HEK293 (cell line): ENCODE measurements around the gene SKOR2.

Experiments
- CTCF ChIA-PET: fragments of 350-600 bp; formaldehyde crosslinking; extraction: SDS; loops from one replicate; lab custom pipeline; 2021; ENCODE audit warnings: antibody characterized with exemption; lab: Yijun Ruan, JAX
- POLR2A ChIA-PET: fragments of 300-600 bp; formaldehyde crosslinking; extraction: SDS; loops from one replicate; lab custom pipeline; 2020; ENCODE audit warnings: antibody characterized with exemption, inconsistent platforms; lab: Yijun Ruan, JAX
- H3K27ac ChIP-seq: fragments of 200-500 bp; sonication (Bioruptor generic); 2 replicates; pipeline ENCODE4 v1.5.1; 2014; ENCODE audit warnings: low read depth, low read length, control low read depth, inconsistent platforms; ENCODE audit errors: extremely low read depth
- H3K36me3 ChIP-seq, 2 experiments: fragments of 200-500 bp in 1 of 2; sonication (Bioruptor generic) in 1 of 2; 1 replicate in 1 of 2; 2 replicates in 1 of 2; pipeline ENCODE4 v1.5.1; 2014 to 2017; ENCODE audit warnings: inconsistent platforms in 2 of 2, low read length in 2 of 2; ENCODE audit not compliant: control insufficient read depth in 2 of 2, insufficient read depth in 1 of 2
- H3K4me1 ChIP-seq: fragments of 200-500 bp; sonication (Bioruptor generic); 2 replicates; pipeline ENCODE4 v1.5.1; 2014; ENCODE audit warnings: mild to moderate bottlenecking, low read length, inconsistent platforms; ENCODE audit not compliant: control insufficient read depth, insufficient read depth
- H3K4me3 ChIP-seq: 2 replicates; pipeline ENCODE4 v1.5.1; 2011; ENCODE audit warnings: low read depth, mild to moderate bottlenecking, control low read depth, low read length, moderate library complexity
- H3K9me3 ChIP-seq: fragments of 200-500 bp; sonication (Bioruptor generic); 2 replicates; pipeline ENCODE4 v1.5.1; 2014; ENCODE audit warnings: low read depth, low read length, inconsistent platforms; ENCODE audit not compliant: control insufficient read depth, insufficient read depth
- BCL11B ChIP-seq: fragments of 450-650 bp; formaldehyde crosslinking; IDR thresholded peaks from 2 replicates; pipeline ENCODE4 v1.5.1; 2016; ENCODE audit warnings: low read depth, missing biosample characterization, missing genetic modification characterization
- EGR2 ChIP-seq: fragments of 450-650 bp; formaldehyde crosslinking; IDR thresholded peaks from 2 replicates; pipeline ENCODE4 v1.5.1; 2016; ENCODE audit warnings: low read depth, missing biosample characterization, missing genetic modification characterization
- OSR2 ChIP-seq: fragments of 450-650 bp; formaldehyde crosslinking; IDR thresholded peaks from 2 replicates; pipeline ENCODE4 v1.5.1; 2016; ENCODE audit warnings: missing biosample characterization, missing genetic modification characterization
- REST ChIP-seq: fragments of 450-650 bp; formaldehyde crosslinking; IDR thresholded peaks from 2 replicates; pipeline ENCODE4 v1.5.1; 2016; ENCODE audit warnings: missing biosample characterization, missing genetic modification characterization
- ZBTB10 ChIP-seq: fragments of 450-650 bp; formaldehyde crosslinking; IDR thresholded peaks from 2 replicates; pipeline ENCODE4 v1.5.1; 2016; ENCODE audit warnings: missing biosample characterization, missing genetic modification characterization
- ZBTB21 ChIP-seq: fragments of 450-650 bp; formaldehyde crosslinking; IDR thresholded peaks from 2 replicates; pipeline ENCODE4 v1.5.1; 2017; ENCODE audit warnings: missing biosample characterization, missing genetic modification characterization
- ZFP41 ChIP-seq: fragments of 450-650 bp; formaldehyde crosslinking; IDR thresholded peaks from 2 replicates; pipeline ENCODE4 v1.5.1; 2016; ENCODE audit warnings: missing biosample characterization, missing genetic modification characterization, borderline replicate concordance
- ZNF114 ChIP-seq: fragments of 450-650 bp; formaldehyde crosslinking; IDR thresholded peaks from 2 replicates; pipeline ENCODE4 v1.5.0; 2017; ENCODE audit warnings: missing biosample characterization, missing genetic modification characterization
- ZNF174 ChIP-seq: fragments of 450-650 bp; formaldehyde crosslinking; IDR thresholded peaks from 2 replicates; pipeline ENCODE4 v1.5.0; 2017; ENCODE audit warnings: missing biosample characterization, mild to moderate bottlenecking, missing genetic modification characterization
- ZNF266 ChIP-seq: fragments of 450-650 bp; formaldehyde crosslinking; IDR thresholded peaks from 2 replicates; pipeline ENCODE4 v1.5.1; 2016; ENCODE audit warnings: missing biosample characterization, missing genetic modification characterization, low read depth
- ZNF501 ChIP-seq: fragments of 450-650 bp; formaldehyde crosslinking; IDR thresholded peaks from 2 replicates; pipeline ENCODE4 v1.5.1; 2016; ENCODE audit warnings: missing biosample characterization, missing genetic modification characterization
- ZNF596 ChIP-seq: fragments of 450-650 bp; IDR thresholded peaks from 2 replicates; pipeline ENCODE4 v1.5.0; 2018; ENCODE audit warnings: missing biosample characterization, mild to moderate bottlenecking, missing genetic modification characterization, moderate library complexity
- ZNF626 ChIP-seq: fragments of 450-650 bp; sonication (Bioruptor Pico); formaldehyde crosslinking; IDR thresholded peaks from 2 replicates; pipeline ENCODE4 v1.5.1; 2018; ENCODE audit warnings: missing biosample characterization, missing genetic modification characterization, inconsistent platforms
- ZNF658 ChIP-seq: fragments of 450-650 bp; formaldehyde crosslinking; IDR thresholded peaks from 2 replicates; pipeline ENCODE4; 2016; ENCODE audit warnings: missing biosample characterization, missing genetic modification characterization
- ZNF692 ChIP-seq: fragments of 450-650 bp; formaldehyde crosslinking; IDR thresholded peaks from 2 replicates; pipeline ENCODE4 v1.5.1; 2016; ENCODE audit warnings: missing biosample characterization, missing genetic modification characterization
- ZNF785 ChIP-seq: fragments of 450-650 bp; formaldehyde crosslinking; IDR thresholded peaks from 2 replicates; pipeline ENCODE4 v1.5.1; 2016; ENCODE audit warnings: missing biosample characterization, missing genetic modification characterization
- TF ChIP-seq, protein P1 (sequence below): fragments of 450-650 bp; formaldehyde crosslinking; optimal IDR thresholded peaks from 2 replicates; pipeline ENCODE3; 2016; ENCODE audit warnings: missing biosample characterization, mild to moderate bottlenecking, missing genetic modification characterization

SKOR2 gene

DNA sequence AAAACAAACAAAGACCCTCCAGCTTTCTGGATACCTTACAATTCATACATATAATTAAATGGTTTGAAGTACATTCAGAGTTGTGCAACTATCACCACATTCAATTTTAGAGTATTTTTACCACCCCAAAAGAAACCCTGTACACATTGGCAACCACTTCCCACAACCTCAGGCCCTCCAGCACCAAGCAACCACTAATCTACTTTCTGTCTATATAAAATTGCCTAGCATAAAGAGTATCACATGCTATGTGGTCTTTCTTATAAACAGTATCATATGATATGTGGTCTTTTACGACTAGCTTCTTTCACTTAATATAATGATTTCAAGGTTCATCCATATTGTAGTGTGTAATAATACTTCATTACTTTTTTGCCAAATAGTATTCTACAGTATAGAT lies 82.5 kb downstream of the SKOR2 start (continued):
- no peak for TF ChIP-seq ZBTB10 (tag by site-specific recombination)
- TF ChIP-seq ZFP41 (tag by site-specific recombination): no peak
- no peak for TF ChIP-seq EGR2 (tag by site-specific recombination)
- TF ChIP-seq BCL11B (tag by site-specific recombination): no peak

DNA sequence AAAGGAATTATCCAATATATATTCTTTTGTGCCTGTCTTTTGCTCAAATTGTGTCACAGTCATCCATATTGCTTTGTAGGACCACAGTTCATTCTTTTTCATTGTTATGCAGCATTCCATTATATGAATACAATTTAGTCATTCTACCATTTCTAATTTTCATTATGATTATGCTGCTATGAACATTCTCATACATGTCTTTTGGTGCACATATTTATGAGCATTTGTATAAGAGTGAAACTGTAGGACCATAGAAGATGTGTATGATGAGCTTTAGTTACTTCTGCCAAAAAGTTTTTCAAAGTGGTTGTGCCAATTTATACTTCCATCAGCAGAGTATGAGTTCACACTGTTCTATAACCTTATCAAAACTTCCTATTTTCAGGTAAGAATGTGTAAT lies 83.0 kb downstream of the SKOR2 start:
- CTCF ChIA-PET: interaction anchor here (0.6 to 1.5 kb wide), 5 partner anchors 12 to 1224 kb away, joined by 3 to 6 read pairs (median 3); no protein-coding TSS in a partner anchor
- no peaks in the 10 kb centered on the region for H3K9me3 ChIP-seq
- H3K4me1 ChIP-seq: peaks cover 7% of the 10 kb centered on the region
- peaks cover 0 to 4% of the 10 kb centered on the region in 2 experiments; a peak in 1 of 3 replicates for H3K36me3 ChIP-seq
- POLR2A ChIA-PET: interaction anchor here (3.0 kb wide), 1 partner anchor 18 kb away, joined by 13 read pairs; the partner anchor contains the start of gene HDHD2
- no peak overlapping the region for H3K4me3 ChIP-seq
- H3K27ac ChIP-seq: no peak overlapping the region
- no peak for TF ChIP-seq REST
- TF ChIP-seq ZNF266 (tag by site-specific recombination): no peak
- no peak for TF ChIP-seq ZNF114 (tag by site-specific recombination)
- TF ChIP-seq ZNF174 (tag by site-specific recombination): no peak
- no peak for TF ChIP-seq ZBTB21 (tag by site-specific recombination)
- TF ChIP-seq, protein P1, sequence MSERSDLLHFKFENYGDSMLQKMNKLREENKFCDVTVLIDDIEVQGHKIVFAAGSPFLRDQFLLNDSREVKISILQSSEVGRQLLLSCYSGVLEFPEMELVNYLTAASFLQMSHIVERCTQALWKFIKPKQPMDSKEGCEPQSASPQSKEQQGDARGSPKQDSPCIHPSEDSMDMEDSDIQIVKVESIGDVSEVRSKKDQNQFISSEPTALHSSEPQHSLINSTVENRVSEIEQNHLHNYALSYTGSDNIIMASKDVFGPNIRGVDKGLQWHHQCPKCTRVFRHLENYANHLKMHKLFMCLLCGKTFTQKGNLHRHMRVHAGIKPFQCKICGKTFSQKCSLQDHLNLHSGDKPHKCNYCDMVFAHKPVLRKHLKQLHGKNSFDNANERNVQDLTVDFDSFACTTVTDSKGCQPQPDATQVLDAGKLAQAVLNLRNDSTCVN (tag by site-specific recombination): no peak
- no peak for TF ChIP-seq ZNF501 (tag by site-specific recombination)
- TF ChIP-seq ZNF785 (tag by site-specific recombination): no peak
- TF ChIP-seq ZNF692 (tag by site-specific recombination): no peak
- TF ChIP-seq ZNF658: no peak
- no peak for TF ChIP-seq ZNF596 (tag by site-specific recombination)
- TF ChIP-seq ZNF626 (tag by site-specific recombination): no peak
- TF ChIP-seq OSR2 (tag by site-specific recombination): no peak
